Ishikawa (cell line): ENCODE results near the gene SRGAP1.

Experiments used
- CEBPB ChIP-seq: IDR thresholded peaks from 2 replicates; pipeline ENCODE4 v1.6.1; 2012
- CREB1 ChIP-seq: IDR thresholded peaks from 2 replicates; pipeline ENCODE4 v1.6.1; 2012; ENCODE audit warnings: low read depth
- EGR1 ChIP-seq: IDR thresholded peaks from 2 replicates; pipeline ENCODE4 v1.6.1; 2012
- EP300 ChIP-seq: IDR thresholded peaks from 2 replicates; pipeline ENCODE4 v1.6.1; 2012; ENCODE audit warnings: borderline replicate concordance
- FOXM1 ChIP-seq: IDR thresholded peaks from 2 replicates; pipeline ENCODE4 v1.6.1; 2012; ENCODE audit warnings: low read depth, borderline replicate concordance
- MAX ChIP-seq: IDR thresholded peaks from 2 replicates; pipeline ENCODE4 v1.6.1; 2012
- NFIC ChIP-seq: IDR thresholded peaks from 2 replicates; pipeline ENCODE4 v1.6.1; 2012
- RAD21 ChIP-seq: IDR thresholded peaks from 2 replicates; pipeline ENCODE4 v1.6.1; 2012; ENCODE audit warnings: low read depth
- REST ChIP-seq: IDR thresholded peaks from 2 replicates; pipeline ENCODE4 v1.6.1; 2012; ENCODE audit warnings: low read depth, mild to moderate bottlenecking
- TAF1 ChIP-seq: IDR thresholded peaks from 2 replicates; pipeline ENCODE4 v1.6.1; 2012; ENCODE audit warnings: low read depth, mild to moderate bottlenecking
- USF1 ChIP-seq: IDR thresholded peaks from 2 replicates; pipeline ENCODE4 v1.6.1; 2012
- YY1 ChIP-seq: IDR thresholded peaks from 2 replicates; pipeline ENCODE4 v1.6.1; 2012; ENCODE audit warnings: low read depth

- TF ChIP-seq TAF1 (no peak), YY1 (no peak), CREB1 (no peak), RAD21 (no peak), REST (no peak), EGR1 (no peak), USF1 (no peak), CEBPB (no peak), NFIC (no peak), FOXM1 (no peak), MAX (no peak), EP300 (no peak)
These were observed 33.2 kb downstream of the SRGAP1 start for GRCh38 chr12:63877693-63878092.
